ENCODE results near the gene TTC28.

DNA sequence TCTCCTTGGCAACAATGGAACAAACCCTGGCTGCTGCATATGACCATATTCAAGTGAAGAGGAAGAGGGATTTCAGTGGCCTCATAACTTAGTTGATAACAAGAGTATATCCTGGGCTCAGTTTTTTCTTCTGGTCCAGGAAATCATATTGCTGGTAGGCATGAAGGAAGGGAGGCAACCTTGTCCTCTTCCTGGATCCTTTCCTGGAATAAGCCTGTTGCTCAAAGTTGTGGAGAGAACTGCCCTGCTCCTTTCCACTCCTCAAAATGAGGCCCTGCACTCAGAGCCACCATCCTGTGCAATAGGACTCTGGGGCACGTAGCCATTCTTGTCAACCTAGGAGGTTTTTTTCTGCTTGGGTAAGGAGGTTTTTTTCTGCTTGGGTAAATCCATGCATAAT, 631.9 kb downstream of the TTC28 start:
- TF ChIP-seq YY1 (IDR thresholded peaks at IDR 0.05; ENCODE audit: insufficient read depth, insufficient read length) (no peak), ZNF274 (IDR thresholded peaks at IDR 0.05; ENCODE audit: low read depth, low read length) (no peak), SUZ12 (IDR thresholded peaks at IDR 0.05; ENCODE audit: extremely low read depth, insufficient read depth, insufficient read length) (no peak)
